ENCODE data around the gene B3GALT6. TPM values are rescaled to one million over a fixed set of nuclear protein-coding genes. Genes with fewer than 3 reads are reported as not detected.

B3GALT6 gene
- total and polyA plus RNA-seq, 2 experiments from 2014 or later, result 6.5 to 52.5 TPM

DNA sequence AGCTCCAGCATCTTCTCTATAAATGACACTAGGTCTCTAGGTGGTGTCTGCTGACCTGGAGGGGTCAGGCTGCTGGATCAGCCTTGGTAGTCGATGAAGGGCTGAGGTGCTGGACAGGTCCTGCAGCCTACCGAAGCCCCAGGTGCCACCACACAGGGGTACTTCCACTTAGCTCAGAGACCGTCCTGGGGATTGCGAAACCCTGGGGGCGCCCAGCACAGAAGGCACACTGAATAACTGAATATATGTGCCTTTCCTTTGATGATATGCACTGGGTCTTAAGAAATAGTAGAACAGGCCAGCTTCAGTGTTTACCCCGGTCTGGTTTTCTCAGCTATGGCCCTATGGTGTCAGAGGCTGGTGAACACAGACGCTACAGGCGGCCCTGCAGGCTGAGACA lies 30.7 kb downstream of the B3GALT6 start:
- Histone ChIP-seq H3K4me1 (ENCODE audit: insufficient read depth) (peaks cover 25% of the 10 kb centered on the region), H4K20me1 (ENCODE audit: insufficient read depth) (no peaks in the 10 kb centered on the region)
- in situ Hi-C loops (cut with MboI), result no loop called here

DNA sequence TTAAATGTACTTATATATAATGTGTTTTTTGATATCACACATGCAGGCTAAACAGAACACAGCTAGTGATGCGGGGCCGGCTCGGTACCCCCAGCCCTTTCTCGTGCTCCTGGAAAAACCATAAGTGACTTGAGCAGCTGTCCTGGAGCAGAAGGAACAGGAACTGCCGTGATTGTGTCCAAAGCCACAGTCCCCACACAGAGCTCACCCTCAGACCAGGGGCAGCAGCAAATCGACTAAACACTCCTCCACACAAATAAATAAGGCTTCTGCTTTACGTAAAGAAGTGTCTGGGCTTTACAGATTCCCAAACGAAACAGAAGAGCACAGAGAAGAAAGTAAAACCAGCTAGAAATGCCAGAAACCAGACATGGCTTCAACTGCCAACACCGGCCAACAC lies 32.0 kb downstream of the B3GALT6 start:
- H3K4me3 ChIP-seq, result no peak overlapping the region
- in situ Hi-C loops (cut with MboI), result no loop called here

More for the DNA sequence above, 30.7 kb downstream of the B3GALT6 start:
- Histone ChIP-seq H3K9me3 (ENCODE audit: low read depth) (no peaks in the 10 kb centered on the region), H3K9ac (no peak overlapping the region), H3K27ac (no peak overlapping the region), H3F3A (ENCODE audit: insufficient read depth) (peaks cover 25% of the 10 kb centered on the region), H3K36me3 (ENCODE audit: low read depth) (peaks cover 28% of the 10 kb centered on the region; the same call in 1 of the 2 replicates), H3K9me2 (ENCODE audit: insufficient read depth) (no peaks in the 10 kb centered on the region), H3K27me3 (replicated peaks; ENCODE audit: insufficient read depth) (no peaks in the 10 kb centered on the region), H3K4me2 (ENCODE audit: unreplicated experiment) (no peak overlapping the region), H3K4me3 (no peak overlapping the region), H3K79me2 (ENCODE audit: insufficient read depth) (peaks cover 90% of the 10 kb centered on the region), H2AFZ (no peak overlapping the region)
- no peak for TF ChIP-seq EZH2 (IDR thresholded peaks at IDR 0.05; ENCODE audit: insufficient read depth, poor library complexity, severe bottlenecking)
- no peak for TF ChIP-seq EZH2phosphoT487 (IDR thresholded peaks at IDR 0.05; ENCODE audit: insufficient read depth, low read depth)
- 99 to 100% methylated on average over 8 of the region's 8 CpGs for WGBS, 2 experiments (ENCODE audit: low coverage in 1 of 2, low lambda C conversion rate in 2 of 2, missing lambda C conversion rate in 2 of 2)
- DNase-seq, result no peak

GRCh38 chr1:1264868-1265272 lies 32.8 kb downstream of the B3GALT6 start:
- H3K36me3 ChIP-seq (ENCODE audit: low read depth), result peaks cover 28% of the 10 kb centered on the region; the same call in 1 of the 2 replicates
- no peak overlapping the region for H3K4me3 ChIP-seq

More for the DNA sequence above, 32.0 kb downstream of the B3GALT6 start:
- Histone ChIP-seq H3K27me3 (replicated peaks; ENCODE audit: insufficient read depth) (no peaks in the 10 kb centered on the region), H3F3A (ENCODE audit: insufficient read depth) (peaks cover 25% of the 10 kb centered on the region), H4K20me1 (ENCODE audit: insufficient read depth) (no peaks in the 10 kb centered on the region), H3K9me2 (ENCODE audit: insufficient read depth) (no peaks in the 10 kb centered on the region), H3K4me1 (ENCODE audit: insufficient read depth) (peaks cover 25% of the 10 kb centered on the region), H3K36me3 (ENCODE audit: low read depth) (peaks cover 28% of the 10 kb centered on the region; the same call in 1 of the 2 replicates), H3K79me2 (ENCODE audit: insufficient read depth) (peaks cover 90% of the 10 kb centered on the region), H3K9me3 (ENCODE audit: low read depth) (no peaks in the 10 kb centered on the region), H3K27ac (peak overlapping the region; percentile 89), H3K9ac (peak overlapping the region; percentile 57), H2AFZ (no peak overlapping the region), H3K4me2 (ENCODE audit: unreplicated experiment) (no peak overlapping the region)
- no peak for TF ChIP-seq EZH2phosphoT487 (IDR thresholded peaks at IDR 0.05; ENCODE audit: insufficient read depth, low read depth)
- no peak for TF ChIP-seq EZH2 (IDR thresholded peaks at IDR 0.05; ENCODE audit: insufficient read depth, poor library complexity, severe bottlenecking)
- no peak for DNase-seq
- WGBS, 2 experiments (ENCODE audit: low coverage in 1 of 2, low lambda C conversion rate in 2 of 2, missing lambda C conversion rate in 2 of 2), result 88 to 91% methylated on average over 9 of the region's 9 CpGs

GRCh38 chr1:1267488-1268283 lies 35.6 kb downstream of the B3GALT6 start:
- WGBS, 2 experiments (ENCODE audit: low coverage in 1 of 2, low lambda C conversion rate in 2 of 2, missing lambda C conversion rate in 2 of 2), result 90 to 98% methylated on average over 37 to 39 of the region's 39 CpGs
- H2AFZ ChIP-seq, result no peak overlapping the region
- no peak overlapping the region for H3K27ac ChIP-seq
- peaks cover 25% of the 10 kb centered on the region for H3F3A ChIP-seq (ENCODE audit: insufficient read depth)
- peaks cover 51% of the 10 kb centered on the region for H3K4me1 ChIP-seq (ENCODE audit: insufficient read depth)
- no peaks in the 10 kb centered on the region for H3K9me3 ChIP-seq (ENCODE audit: low read depth)
- H3K9ac ChIP-seq, result no peak overlapping the region
- in situ Hi-C loops (cut with MboI), result no loop called here
- H3K79me2 ChIP-seq (ENCODE audit: insufficient read depth), result peaks cover 90% of the 10 kb centered on the region
- no peaks in the 10 kb centered on the region for H4K20me1 ChIP-seq (ENCODE audit: insufficient read depth)
- DNase-seq, result no peak
- H3K36me3 ChIP-seq (ENCODE audit: low read depth), result peaks cover 22% of the 10 kb centered on the region; the same call in 1 of the 2 replicates
- TF ChIP-seq EZH2 (IDR thresholded peaks at IDR 0.05; ENCODE audit: insufficient read depth, poor library complexity, severe bottlenecking), result no peak
- no peak for TF ChIP-seq EZH2phosphoT487 (IDR thresholded peaks at IDR 0.05; ENCODE audit: insufficient read depth, low read depth)
- H3K4me2 ChIP-seq (ENCODE audit: unreplicated experiment), result no peak overlapping the region
- H3K9me2 ChIP-seq (ENCODE audit: insufficient read depth), result no peaks in the 10 kb centered on the region
- no peaks in the 10 kb centered on the region for H3K27me3 ChIP-seq (replicated peaks; ENCODE audit: insufficient read depth)
- H3K4me3 ChIP-seq, result no peak overlapping the region

More at GRCh38 chr1:1264868-1265272, 32.8 kb downstream of the B3GALT6 start:
- H3K4me1 ChIP-seq (ENCODE audit: insufficient read depth), result peaks cover 25% of the 10 kb centered on the region
- no peaks in the 10 kb centered on the region for H3K27me3 ChIP-seq (replicated peaks; ENCODE audit: insufficient read depth)
- no peak overlapping the region for H2AFZ ChIP-seq
- H3K27ac ChIP-seq, result peak overlapping the region; percentile 89
- H3K9me2 ChIP-seq (ENCODE audit: insufficient read depth), result no peaks in the 10 kb centered on the region
- no peak for TF ChIP-seq EZH2phosphoT487 (IDR thresholded peaks at IDR 0.05; ENCODE audit: insufficient read depth, low read depth)
- no peak for TF ChIP-seq EZH2 (IDR thresholded peaks at IDR 0.05; ENCODE audit: insufficient read depth, poor library complexity, severe bottlenecking)
- H3K79me2 ChIP-seq (ENCODE audit: insufficient read depth), result peaks cover 90% of the 10 kb centered on the region
- H3F3A ChIP-seq (ENCODE audit: insufficient read depth), result peaks cover 25% of the 10 kb centered on the region
- in situ Hi-C loops (cut with MboI), result no loop called here
- DNase-seq, result peak; percentile 99
- peak overlapping the region; percentile 67 for H3K9ac ChIP-seq
- H4K20me1 ChIP-seq (ENCODE audit: insufficient read depth), result no peaks in the 10 kb centered on the region
- WGBS, 2 experiments (ENCODE audit: low coverage in 1 of 2, low lambda C conversion rate in 2 of 2, missing lambda C conversion rate in 2 of 2), result 17 to 20% methylated on average over 10 of the region's 10 CpGs
- peak overlapping the region; percentile 54 for H3K4me2 ChIP-seq (ENCODE audit: unreplicated experiment)
- H3K9me3 ChIP-seq (ENCODE audit: low read depth), result no peaks in the 10 kb centered on the region
